ENCODE measurements around the gene ANAPC13. TPM values are rescaled to one million over a fixed set of nuclear protein-coding genes. Genes with fewer than 3 reads are reported as not detected.

ANAPC13 gene
- total RNA-seq, 4 donors from 2014 or later: 28.4 to 52.0 (median 35.9) TPM

- DNase-seq (ENCODE audit: low spot score in 2 of 2): no peak
- no peak overlapping the region for H3K4me3 ChIP-seq (ENCODE audit: low read depth, poor library complexity, severe bottlenecking)
- TF ChIP-seq POLR2A (IDR thresholded peaks at IDR 0.05) (no peak), CTCF (IDR thresholded peaks at IDR 0.05) (no peak)
- intact Hi-C loops (cut with DNase I; ENCODE audit: low total_unique reads): loop anchor here (10.0 kb wide), 2 partner anchors 45 to 235 kb away; no protein-coding TSS in a partner anchor
- WGBS, 2 donors: 71 to 81% methylated on average over 3 of the region's 3 CpGs
Measured at GRCh38 chr3:134449951-134450350, 35.8 kb downstream of the ANAPC13 start.

GRCh38 chr3:134449277-134449676 lies 36.5 kb downstream of the ANAPC13 start:
- no peak overlapping the region for H3K4me3 ChIP-seq (ENCODE audit: low read depth, poor library complexity, severe bottlenecking)
- TF ChIP-seq CTCF (IDR thresholded peaks at IDR 0.05) (no peak), POLR2A (IDR thresholded peaks at IDR 0.05) (no peak)
- no peak for DNase-seq (ENCODE audit: low spot score in 2 of 2)
- 59 to 77% methylated on average over 2 of the region's 2 CpGs for WGBS, 2 donors
- intact Hi-C loops (cut with DNase I; ENCODE audit: low total_unique reads): no loop called here

- no peak for DNase-seq (ENCODE audit: low spot score in 2 of 2)
- intact Hi-C loops (cut with DNase I; ENCODE audit: low total_unique reads): no loop called here
- no peak overlapping the region for H3K4me3 ChIP-seq (ENCODE audit: low read depth, poor library complexity, severe bottlenecking)
- TF ChIP-seq POLR2A (IDR thresholded peaks at IDR 0.05) (no peak), CTCF (IDR thresholded peaks at IDR 0.05) (no peak)
- 95 to 96% methylated on average over 5 of the region's 5 CpGs for WGBS, 2 donors
Measured at GRCh38 chr3:134448664-134449063, 37.1 kb downstream of the ANAPC13 start.

- TF ChIP-seq POLR2A (IDR thresholded peaks at IDR 0.05) (no peak), CTCF (IDR thresholded peaks at IDR 0.05) (no peak)
- 77 to 97% methylated on average over 1 of the region's 1 CpG for WGBS, 2 donors
- H3K4me3 ChIP-seq (ENCODE audit: low read depth, poor library complexity, severe bottlenecking): no peak overlapping the region
- DNase-seq (ENCODE audit: low spot score in 2 of 2): no peak
- intact Hi-C loops (cut with DNase I; ENCODE audit: low total_unique reads): no loop called here
Measured at GRCh38 chr3:134447351-134447750, 38.4 kb downstream of the ANAPC13 start.

- intact Hi-C loops (cut with DNase I; ENCODE audit: low total_unique reads): no loop called here
- 53 to 63% methylated on average over 3 of the region's 3 CpGs for WGBS, 2 donors
- DNase-seq (ENCODE audit: low spot score in 2 of 2): no peak
- no peak for TF ChIP-seq CTCF (IDR thresholded peaks at IDR 0.05)
- no peak for TF ChIP-seq POLR2A (IDR thresholded peaks at IDR 0.05)
- H3K4me3 ChIP-seq (ENCODE audit: low read depth, poor library complexity, severe bottlenecking): no peak overlapping the region
Measured at GRCh38 chr3:134446800-134447199, 39.0 kb downstream of the ANAPC13 start.

GRCh38 chr3:134445636-134446035 lies 40.1 kb downstream of the ANAPC13 start:
- intact Hi-C loops (cut with DNase I; ENCODE audit: low total_unique reads): no loop called here
- WGBS, 2 donors: 25 to 41% methylated on average over 1 of the region's 1 CpG
- no peak for TF ChIP-seq POLR2A (IDR thresholded peaks at IDR 0.05)
- TF ChIP-seq CTCF (IDR thresholded peaks at IDR 0.05): no peak
- DNase-seq (ENCODE audit: low spot score in 2 of 2): peak in 1 of 2 donors; percentile 65
- no peak overlapping the region for H3K4me3 ChIP-seq (ENCODE audit: low read depth, poor library complexity, severe bottlenecking)
